Right lobe of liver (tissue), 6 donors: Measurements from ENCODE around the gene POMT1. TPM values are rescaled to one million over a fixed set of nuclear protein-coding genes. Genes with fewer than 3 reads are reported as not detected.
A peak's percentile ranks its signal among the peaks of the same experiment; 100 is the strongest.

Experiments used
- ATAC-seq, 4 donors: fragments of 200-7000 bp; cut with Tn5 transposase; one replicate each; pipeline ENCODE4 v1.9.1; 2020; ENCODE audit warnings: mild to moderate bottlenecking in 4 of 4, moderate library complexity in 4 of 4
- DNase-seq, 3 donors: peaks; one replicate each; pipeline ENCODE4 v3.0.0-alpha.2; 2020
- H3K27ac ChIP-seq, 3 donors: fragments of 200-600 bp; one replicate each; pipeline ENCODE4 v1.8.0; 2022
- H3K27me3 ChIP-seq, 2 donors: fragments of 200-600 bp; one replicate each; pipeline ENCODE4 v1.8.0; 2022
- H3K36me3 ChIP-seq, 4 donors: fragments of 200-600 bp; sonication (generic) in 1 of 4; one replicate each; pipeline versions ENCODE4 v1.5.1 to v1.8.0; 2017 to 2022; ENCODE audit warnings: control low read depth in 1 of 4
- H3K4me1 ChIP-seq, 4 donors: fragments of 200-600 bp; sonication (generic) in 1 of 4; one replicate each; pipeline versions ENCODE4 v1.5.1 to v1.8.0; 2017 to 2022; ENCODE audit warnings: control low read depth in 1 of 4
- H3K4me3 ChIP-seq, 3 donors: fragments of 200-600 bp; one replicate each; pipeline ENCODE4 v1.8.0; 2022
- H3K9me3 ChIP-seq, 4 donors: fragments of 200-600 bp; sonication (generic) in 1 of 4; one replicate each; pipeline versions ENCODE4 v1.5.1 to v1.8.0; 2017 to 2022; ENCODE audit warnings: control low read depth in 1 of 4
- CTCF ChIP-seq, 4 donors: fragments of 200-600 bp in 3 of 4; fragments of 450-650 bp in 1 of 4; IDR thresholded peaks; one replicate each; pipeline versions ENCODE4 v1.5.1 to v1.8.0; 2016 to 2022; ENCODE audit warnings: antibody characterized with exemption in 4 of 4, mild to moderate bottlenecking in 2 of 4
- POLR2A ChIP-seq: fragments of 450-650 bp; IDR thresholded peaks from one replicate; pipeline ENCODE4 v1.6.1; 2017; ENCODE audit warnings: antibody characterized with exemption, mild to moderate bottlenecking
- WGBS: methylation state at CpG from one replicate; pipeline ENCODE4 v1.1.6; 2018; ENCODE audit warnings: low coverage, low lambda C conversion rate; ENCODE audit not compliant: insufficient coverage; ENCODE audit errors: missing lambda C conversion rate; 5-methylcytosine and 5-hydroxymethylcytosine counted together
- intact Hi-C, 2 donors: fragments of 100-400 bp; cut with DNase I; formaldehyde crosslinking; loops; one replicate each; pipeline versions ENCODE4 v1.11.2 to v1.14.1; 2022
- total RNA-seq, 6 experiments: library from RNA; depleted of rRNA in 2 of 6; stranded (reverse); fragments of >200 nt in 2 of 6; fragmentation: NEBNext Ultra II Directional in 3 of 6; extraction: Animal tissue kit (Norgen Biotek cat#: 25700) in 3 of 6; gene quantifications; one replicate each; pipeline versions ENCODE4 v1.1.0 to v1.2.4, GENCODE V29; 2016 to 2023
- donor health status: DM: no; HTN: yes; CAD: no.
- donor health status: DM: no; HTN: no; CAD: no.
- donor health status: DM: no; HTN: no; CAD: no.
- donor health status: DM: no; HTN: yes; CAD: no.
- donor health status: DM: no; HTN: yes; CAD: no.

The POMT1 gene
- total RNA-seq, 6 experiments from 2014 or later, result 14.3 to 17.7 (median 15.7) TPM

- peaks cover 0 to 37% (median 22%) of the 10 kb centered on the region in 4 donors for H3K36me3 ChIP-seq
- ATAC-seq (peak; percentile 19 to 45 (median 28)), DNase-seq (peak in 2 of 3 donors; percentile 47 to 69)
- TF ChIP-seq CTCF (IDR thresholded peaks at IDR 0.05), result peak in 1 of 4 donors; percentile 16
- no peak for TF ChIP-seq POLR2A
- no peaks in the 10 kb centered on the region for H3K27me3 ChIP-seq
- no CpG with 5 or more reads among the region's 29 CpGs for WGBS
- H3K4me1 ChIP-seq, result peaks cover 0 to 19% (median 7%) of the 10 kb centered on the region in 4 donors
- H3K9me3 ChIP-seq, result no peaks in the 10 kb centered on the region
- intact Hi-C loops, result no loop called here
- peak overlapping the region; percentile 97 to 100 (median 99) for H3K4me3 ChIP-seq
- H3K27ac ChIP-seq, result peak overlapping the region; percentile 70 to 86 (median 70)
Measured at GRCh38 chr9:131530546-131530919, 27.8 kb downstream of the POMT1 start.

- Histone ChIP-seq H3K4me1 (peaks cover 0 to 19% (median 7%) of the 10 kb centered on the region in 4 donors), H3K27ac (peak within 1 kb of the TSS; percentile 70 to 86 (median 70)), H3K27me3 (no peaks in the 10 kb centered on the region), H3K9me3 (no peaks in the 10 kb centered on the region), H3K4me3 (peak within 1 kb of the TSS; percentile 97 to 100 (median 99)), H3K36me3 (peaks cover 0 to 30% (median 19%) of the 10 kb centered on the region in 4 donors)
- WGBS, result 4% methylated on average over 9 of the region's 103 CpGs
- DNase-seq (peak; percentile 81 to 85 (median 85)), ATAC-seq (peak; percentile 88 to 91 (median 90))
- TF ChIP-seq CTCF (IDR thresholded peaks at IDR 0.05), result no peak
- peak; percentile 79 for TF ChIP-seq POLR2A
- intact Hi-C loops, result no loop called here
Measured at GRCh38 chr9:131530920-131531832, 28.5 kb downstream of the POMT1 start, which contains the start of gene UCK1. UCK1 (minus strand) TSS chr9:131531263; CDS start chr9:131531174, 89 bp downstream.

GRCh38 chr9:131534721-131535237 lies 32.1 kb downstream of the POMT1 start:
- ATAC-seq (peak; percentile 23 to 42 (median 30)), DNase-seq (peak in 1 of 3 donors; percentile 49)
- H3K27ac ChIP-seq, result peak overlapping the region in 2 of 3 donors; percentile 43 to 49
- TF ChIP-seq POLR2A (no peak), CTCF (IDR thresholded peaks at IDR 0.05) (no peak)
- H3K27me3 ChIP-seq, result no peaks in the 10 kb centered on the region
- H3K4me3 ChIP-seq, result peak overlapping the region in 2 of 3 donors; percentile 3 to 20
- no peaks in the 10 kb centered on the region for H3K36me3 ChIP-seq
- 16% methylated on average over 8 of the region's 8 CpGs for WGBS
- peaks cover 0 to 13% (median 3%) of the 10 kb centered on the region in 4 donors for H3K4me1 ChIP-seq
- intact Hi-C loops, result no loop called here
- no peaks in the 10 kb centered on the region for H3K9me3 ChIP-seq

- peak in 1 of 3 donors; percentile 37 for DNase-seq
- no peaks in the 10 kb centered on the region for H3K36me3 ChIP-seq
- WGBS, result 96% methylated on average over 17 of the region's 19 CpGs
- H3K4me3 ChIP-seq, result no peak overlapping the region
- ATAC-seq, result no peak
- peaks cover 0 to 9% (median 0%) of the 10 kb centered on the region in 4 donors for H3K4me1 ChIP-seq
- no peak overlapping the region for H3K27ac ChIP-seq
- H3K27me3 ChIP-seq, result no peaks in the 10 kb centered on the region
- intact Hi-C loops, result no loop called here
- no peak for TF ChIP-seq POLR2A
- peaks cover 0 to 5% (median 0%) of the 10 kb centered on the region in 4 donors for H3K9me3 ChIP-seq
Measured at GRCh38 chr9:131537946-131538345, 35.2 kb downstream of the POMT1 start.
